ENCODE measurements around the gene AJM1.
"Not testable (repeated sequence)": the region's sequence is repeated elsewhere in the genome, so short reads cannot be mapped to it uniquely, and the experiment has no call there.

AJM1 gene

GRCh38 chr9:136863623-136864273, 21.5 kb downstream of the AJM1 start:
- no peak overlapping the region for H3K4me2 ChIP-seq (ENCODE audit: low read length)
- peaks cover 24% of the 10 kb centered on the region for H3K79me2 ChIP-seq (ENCODE audit: control insufficient read depth, low read length)
- H3F3A ChIP-seq (ENCODE audit: control insufficient read depth, insufficient read depth) = no peaks in the 10 kb centered on the region; the same call in 1 of the 2 replicates
- H3K27me3 ChIP-seq (ENCODE audit: control insufficient read depth, low read length) = no peaks in the 10 kb centered on the region
- H3K9me2 ChIP-seq (replicated peaks; ENCODE audit: control insufficient read depth, low read length) = no peaks in the 10 kb centered on the region
- H4K20me1 ChIP-seq (ENCODE audit: control insufficient read depth, insufficient read depth, low read depth, low read length) = no peaks in the 10 kb centered on the region
- no peak overlapping the region for H3K27ac ChIP-seq (ENCODE audit: low read depth, low read length)
- H3K4me3 ChIP-seq (ENCODE audit: low read length) = no peak overlapping the region
- no peak for TF ChIP-seq CTCF (IDR thresholded peaks at IDR 0.05; ENCODE audit: low read depth, low read length, poor library complexity, severe bottlenecking)
- no peak for TF ChIP-seq EZH2phosphoT487 (IDR thresholded peaks at IDR 0.05; ENCODE audit: borderline replicate concordance, low read length)
- peaks cover 34% of the 10 kb centered on the region for H3K36me3 ChIP-seq (ENCODE audit: control insufficient read depth, low read length)
- no peaks in the 10 kb centered on the region for H3K9me3 ChIP-seq (ENCODE audit: control insufficient read depth, insufficient read depth, low read length)
- H3K4me1 ChIP-seq (ENCODE audit: control insufficient read depth, low read length) = peaks cover 15% of the 10 kb centered on the region

GRCh38 chr9:136865041-136865767, 22.9 kb downstream of the AJM1 start:
- Histone ChIP-seq H3K36me3 (ENCODE audit: control insufficient read depth, low read length) (peaks cover 34% of the 10 kb centered on the region), H3K9me3 (ENCODE audit: control insufficient read depth, insufficient read depth, low read length) (no peaks in the 10 kb centered on the region), H3K27ac (ENCODE audit: low read depth, low read length) (no peak overlapping the region), H4K20me1 (ENCODE audit: control insufficient read depth, insufficient read depth, low read depth, low read length) (no peaks in the 10 kb centered on the region), H3K79me2 (ENCODE audit: control insufficient read depth, low read length) (peaks cover 24% of the 10 kb centered on the region), H3K4me2 (ENCODE audit: low read length) (peak overlapping the region; percentile 94), H3K4me1 (ENCODE audit: control insufficient read depth, low read length) (peaks cover 15% of the 10 kb centered on the region), H3K4me3 (ENCODE audit: low read length) (peak overlapping the region; percentile 97), H3K9me2 (replicated peaks; ENCODE audit: control insufficient read depth, low read length) (no peaks in the 10 kb centered on the region), H3F3A (ENCODE audit: control insufficient read depth, insufficient read depth) (no peaks in the 10 kb centered on the region; the same call in 1 of the 2 replicates), H3K27me3 (ENCODE audit: control insufficient read depth, low read length) (no peaks in the 10 kb centered on the region)
- TF ChIP-seq CTCF (IDR thresholded peaks at IDR 0.05; ENCODE audit: low read depth, low read length, poor library complexity, severe bottlenecking) (no peak), EZH2phosphoT487 (IDR thresholded peaks at IDR 0.05; ENCODE audit: borderline replicate concordance, low read length) (no peak)

- H4K20me1 ChIP-seq (ENCODE audit: control insufficient read depth, insufficient read depth, low read depth, low read length) = no peaks in the 10 kb centered on the region
- H3K4me2 ChIP-seq (ENCODE audit: low read length) = peak overlapping the region; percentile 94
- H3K4me1 ChIP-seq (ENCODE audit: control insufficient read depth, low read length) = peaks cover 15% of the 10 kb centered on the region
- no peaks in the 10 kb centered on the region for H3K9me2 ChIP-seq (replicated peaks; ENCODE audit: control insufficient read depth, low read length)
- H3K36me3 ChIP-seq (ENCODE audit: control insufficient read depth, low read length) = peaks cover 32% of the 10 kb centered on the region
- H3K4me3 ChIP-seq (ENCODE audit: low read length) = peak overlapping the region; percentile 97
- H3K27ac ChIP-seq (ENCODE audit: low read depth, low read length) = no peak overlapping the region
- TF ChIP-seq CTCF (IDR thresholded peaks at IDR 0.05; ENCODE audit: low read depth, low read length, poor library complexity, severe bottlenecking) (no peak), EZH2phosphoT487 (IDR thresholded peaks at IDR 0.05; ENCODE audit: borderline replicate concordance, low read length) (no peak)
- H3K9me3 ChIP-seq (ENCODE audit: control insufficient read depth, insufficient read depth, low read length) = no peaks in the 10 kb centered on the region; the same call in 1 of the 2 replicates
- no peaks in the 10 kb centered on the region for H3K27me3 ChIP-seq (ENCODE audit: control insufficient read depth, low read length)
- no peaks in the 10 kb centered on the region; the same call in 1 of the 2 replicates for H3F3A ChIP-seq (ENCODE audit: control insufficient read depth, insufficient read depth)
- H3K79me2 ChIP-seq (ENCODE audit: control insufficient read depth, low read length) = peaks cover 24% of the 10 kb centered on the region
These were observed 23.5 kb downstream of the AJM1 start for GRCh38 chr9:136865768-136866103.

- H3K27ac ChIP-seq (ENCODE audit: low read depth, low read length) = not testable (repeated sequence)
These were observed 24.7 kb downstream of the AJM1 start for GRCh38 chr9:136866898-136867421.

More at GRCh38 chr9:136866898-136867421, 24.7 kb downstream of the AJM1 start:
- Histone ChIP-seq H3K4me3 (ENCODE audit: low read length) (peak overlapping the region; percentile 97), H3K79me2 (ENCODE audit: control insufficient read depth, low read length) (peaks cover 24% of the 10 kb centered on the region), H3K36me3 (ENCODE audit: control insufficient read depth, low read length) (peaks cover 22% of the 10 kb centered on the region), H3K4me1 (ENCODE audit: control insufficient read depth, low read length) (peaks cover 15% of the 10 kb centered on the region), H3K4me2 (ENCODE audit: low read length) (peak overlapping the region; percentile 53)
- not testable (repeated sequence) for H3K27me3 ChIP-seq (ENCODE audit: control insufficient read depth, low read length); H4K20me1 ChIP-seq (ENCODE audit: control insufficient read depth, insufficient read depth, low read depth, low read length); H3K9me2 ChIP-seq (replicated peaks; ENCODE audit: control insufficient read depth, low read length); H3F3A ChIP-seq (ENCODE audit: control insufficient read depth, insufficient read depth); H3K9me3 ChIP-seq (ENCODE audit: control insufficient read depth, insufficient read depth, low read length)
